IMR-90 (cell line): Measurements from ENCODE around the gene GRAMD1B. TPM values are rescaled to one million over a fixed set of nuclear protein-coding genes. Genes with fewer than 3 reads are reported as not detected.
A peak's percentile ranks its signal among the peaks of the same experiment; 100 is the strongest.

Experiments used
- ATAC-seq: fragments of 200-7000 bp; cut with Tn5 transposase; 2 replicates; pipeline ENCODE4 v1.9.1; 2020; ENCODE audit warnings: low read depth, mild to moderate bottlenecking, moderate library complexity
- BruUV-seq: library from RNA; stranded (reverse); fragments of 400-500 nt; replicated peaks from 2 replicates; lab custom pipeline; 2021; lab: Mats Ljungman, UMichigan
- CTCF ChIA-PET: fragments of 300-600 bp; formaldehyde crosslinking; extraction: SDS; loops from one replicate; lab custom pipeline; 2021; ENCODE audit warnings: antibody characterized with exemption; lab: Yijun Ruan, JAX
- POLR2A ChIA-PET: fragments of 300-600 bp; sonication (Branson Sonifier 250); formaldehyde crosslinking; loops from one replicate; lab custom pipeline; 2022; ENCODE audit warnings: antibody characterized with exemption; ENCODE audit not compliant: unreplicated experiment; lab: Charles Lee
- DNase-seq: peaks from one replicate; pipeline ENCODE4 v3.0.0; 2013
- H2AFZ ChIP-seq: replicated peaks from 2 replicates; pipeline ENCODE3; 2013; ENCODE audit warnings: low read length, mild to moderate bottlenecking; ENCODE audit not compliant: poor library complexity
- H2AK5ac ChIP-seq: 2 replicates; pipeline ENCODE4 v1.6.1; 2013; ENCODE audit warnings: low read depth, low read length, inconsistent platforms
- H2AK9ac ChIP-seq: replicated peaks from 2 replicates; pipeline ENCODE3; 2013; ENCODE audit warnings: mild to moderate bottlenecking, low read depth, low read length, moderate library complexity; ENCODE audit not compliant: poor library complexity
- H2BK120ac ChIP-seq: 2 replicates; pipeline ENCODE4 v1.6.1; 2013; ENCODE audit warnings: low read depth, low read length, inconsistent platforms
- H2BK15ac ChIP-seq: 3 replicates; pipeline ENCODE4 v1.6.1; 2013; ENCODE audit warnings: low read depth, low read length, inconsistent platforms
- H2BK20ac ChIP-seq: 2 replicates; pipeline ENCODE4 v1.6.1; 2013; ENCODE audit warnings: low read depth, mild to moderate bottlenecking, inconsistent platforms, low read length, moderate library complexity
- H2BK5ac ChIP-seq: 2 replicates; pipeline ENCODE4 v1.6.1; 2013; ENCODE audit warnings: mild to moderate bottlenecking, low read depth, low read length, inconsistent platforms; ENCODE audit not compliant: poor library complexity, severe bottlenecking
- H3K14ac ChIP-seq: replicated peaks from 2 replicates; pipeline ENCODE4 v1.6.1; 2013; ENCODE audit warnings: low read depth, low read length, inconsistent platforms
- H3K18ac ChIP-seq: 2 replicates; pipeline ENCODE4 v1.6.1; 2013; ENCODE audit warnings: low read depth, low read length, control low read depth
- H3K23ac ChIP-seq: 2 replicates; pipeline ENCODE4 v1.6.1; 2013; ENCODE audit warnings: low read depth, low read length, inconsistent platforms
- H3K27ac ChIP-seq: 2 replicates; pipeline ENCODE4 v1.5.1; 2013; ENCODE audit warnings: mild to moderate bottlenecking, control low read depth, low read length; ENCODE audit not compliant: insufficient read depth
- H3K27me3 ChIP-seq: 2 replicates; pipeline ENCODE4 v1.6.1; 2013; ENCODE audit warnings: low read length; ENCODE audit not compliant: control insufficient read depth, insufficient read depth
- H3K36me3 ChIP-seq: 2 replicates; pipeline ENCODE4 v1.6.1; 2013; ENCODE audit warnings: low read length, mixed read lengths; ENCODE audit not compliant: control insufficient read depth, insufficient read depth
- H3K4ac ChIP-seq: 2 replicates; pipeline ENCODE4 v1.6.1; 2013; ENCODE audit warnings: low read depth, low read length, inconsistent platforms
- H3K4me1 ChIP-seq: 2 replicates; pipeline ENCODE4 v1.6.1; 2013; ENCODE audit warnings: low read length, mixed read lengths; ENCODE audit not compliant: control insufficient read depth, insufficient read depth
- H3K4me2 ChIP-seq: 2 replicates; pipeline ENCODE4 v1.6.1; 2013; ENCODE audit warnings: low read depth, mild to moderate bottlenecking, control low read depth, low read length, moderate library complexity
- H3K4me3 ChIP-seq: 2 replicates; pipeline ENCODE4 v1.5.1; 2013; ENCODE audit warnings: low read depth, mild to moderate bottlenecking, control low read depth, low read length, moderate library complexity; ENCODE audit not compliant: insufficient read depth
- H3K56ac ChIP-seq: 2 replicates; pipeline ENCODE4 v1.6.1; 2013; ENCODE audit warnings: low read length, inconsistent platforms; ENCODE audit not compliant: insufficient read depth; ENCODE audit errors: extremely low read depth
- H3K79me1 ChIP-seq, 2 experiments: 2 replicates each; pipeline ENCODE4 v1.6.1; 2013; ENCODE audit warnings: low read length in 2 of 2, inconsistent platforms in 1 of 2, low read depth in 1 of 2
- H3K9ac ChIP-seq: 2 replicates; pipeline ENCODE4 v1.6.1; 2013; ENCODE audit warnings: low read depth, low read length, control low read depth
- H3K9me1 ChIP-seq: 2 replicates; pipeline ENCODE4 v1.6.1; 2013; ENCODE audit warnings: low read length, inconsistent platforms; ENCODE audit not compliant: insufficient read depth
- H3K9me3 ChIP-seq: 2 replicates; pipeline ENCODE4 v1.6.1; 2013; ENCODE audit warnings: low read length; ENCODE audit not compliant: control insufficient read depth, insufficient read depth
- H4K20me1 ChIP-seq: 2 replicates; pipeline ENCODE4 v1.6.1; 2013; ENCODE audit warnings: low read length, inconsistent platforms; ENCODE audit not compliant: insufficient read depth
- H4K5ac ChIP-seq: 2 replicates; pipeline ENCODE4 v1.6.1; 2013; ENCODE audit warnings: mild to moderate bottlenecking, low read depth, low read length, control low read depth
- H4K8ac ChIP-seq, 2 experiments: 2 replicates each; pipeline ENCODE4 v1.6.1; 2013; ENCODE audit warnings: low read depth in 2 of 2, low read length in 2 of 2, control low read depth in 1 of 2, inconsistent platforms in 1 of 2
- H4K91ac ChIP-seq: 2 replicates; pipeline ENCODE4 v1.6.1; 2013; ENCODE audit warnings: low read depth, low read length, inconsistent platforms; ENCODE audit not compliant: insufficient read depth
- BHLHE40 ChIP-seq: fragments of 150-350 bp; IDR thresholded peaks from 2 replicates; pipeline ENCODE4 v1.6.1; 2016; ENCODE audit warnings: mild to moderate bottlenecking, low read depth, low read length
- CEBPB ChIP-seq: IDR thresholded peaks from 2 replicates; pipeline ENCODE4 v1.6.1; 2012; ENCODE audit warnings: low read depth, low read length, improper control_type of control experiment
- CHD1 ChIP-seq: IDR thresholded peaks from 2 replicates; pipeline ENCODE4 v1.6.1; 2012; ENCODE audit warnings: low read depth, low read length, improper control_type of control experiment
- CTCF ChIP-seq: conservative IDR thresholded peaks from 2 replicates; pipeline ENCODE4 v1.5.1; 2012; ENCODE audit warnings: mild to moderate bottlenecking, low read depth, low read length, improper control_type of control experiment
- ELK1 ChIP-seq: fragments of 150-350 bp; IDR thresholded peaks from 2 replicates; pipeline ENCODE4 v1.6.1; 2016; ENCODE audit warnings: low read depth, mild to moderate bottlenecking, low read length, moderate library complexity, borderline replicate concordance
- FOS ChIP-seq: fragments of 150-350 bp; IDR thresholded peaks from 2 replicates; pipeline ENCODE4 v1.6.1; 2016; ENCODE audit warnings: low read depth, low read length
- MAFK ChIP-seq: IDR thresholded peaks from 2 replicates; pipeline ENCODE4 v1.6.1; 2012; ENCODE audit warnings: low read depth, low read length, improper control_type of control experiment
- MAZ ChIP-seq: IDR thresholded peaks from 2 replicates; pipeline ENCODE4 v1.6.1; 2012; ENCODE audit warnings: low read depth, mild to moderate bottlenecking, low read length, improper control_type of control experiment, moderate library complexity, borderline replicate concordance
- MXI1 ChIP-seq: IDR thresholded peaks from 2 replicates; pipeline ENCODE4 v1.6.1; 2012; ENCODE audit warnings: low read depth, mild to moderate bottlenecking, low read length, moderate library complexity, borderline replicate concordance
- NFE2L2 ChIP-seq: fragments of 150-350 bp; IDR thresholded peaks from 2 replicates; pipeline ENCODE4 v1.6.1; 2016; ENCODE audit warnings: low read depth, mild to moderate bottlenecking, low read length
- POLR2A ChIP-seq: IDR thresholded peaks from 2 replicates; pipeline ENCODE4 v1.6.1; 2012; ENCODE audit warnings: mild to moderate bottlenecking, low read depth, low read length
- RAD21 ChIP-seq: IDR thresholded peaks from 2 replicates; pipeline ENCODE4 v1.6.1; 2012; ENCODE audit warnings: low read length, improper control_type of control experiment
- RCOR1 ChIP-seq: IDR thresholded peaks from 2 replicates; pipeline ENCODE4 v1.6.1; 2012; ENCODE audit warnings: mild to moderate bottlenecking, low read length, improper control_type of control experiment; ENCODE audit not compliant: insufficient replicate concordance
- RFX5 ChIP-seq: IDR thresholded peaks from 2 replicates; pipeline ENCODE4 v1.8.0; 2012; ENCODE audit warnings: low read depth, mild to moderate bottlenecking, low read length, moderate library complexity
- SMC3 ChIP-seq: fragments of 150-350 bp; IDR thresholded peaks from 2 replicates; pipeline ENCODE4 v1.6.1; 2016; ENCODE audit warnings: low read depth, mild to moderate bottlenecking, antibody characterized with exemption, low read length, moderate library complexity
- USF2 ChIP-seq: fragments of 150-350 bp; IDR thresholded peaks from 2 replicates; pipeline ENCODE4 v1.6.1; 2017; ENCODE audit warnings: mild to moderate bottlenecking, antibody characterized with exemption, low read length, low read depth
- WGBS, 2 experiments: methylation state at CpG; one replicate each; pipeline versions ENCODE4 v1.1.5 to v1.1.7; 2013; ENCODE audit warnings: missing lambda C conversion rate in 2 of 2; ENCODE audit not compliant: insufficient read length in 1 of 2; ENCODE audit errors: extremely low coverage in 2 of 2; 5-methylcytosine and 5-hydroxymethylcytosine counted together
- dilution Hi-C: fragments of 300-500 bp; cut with HindIII; formaldehyde crosslinking; loops from one replicate; pipeline ENCODE4 v1.14.3; 2018; ENCODE audit warnings: low sequenced_read_pairs; ENCODE audit not compliant: unreplicated experiment
- in situ Hi-C: fragments of 300-500 bp; cut with MboI; formaldehyde crosslinking; loops from 3 replicates; pipeline ENCODE4 v1.14.3; 2019; ENCODE audit warnings: low sequenced_read_pairs, inconsistent platforms, mixed read lengths
- intact Hi-C: fragments of 100-400 bp; cut with micrococcal nuclease; formaldehyde crosslinking; loops from 2 replicates; pipeline ENCODE4 v1.10.0; 2022
- polyA plus RNA-seq, 3 experiments: library from polyadenylated mRNA; depleted of rRNA; stranded (reverse); fragments of >200 nt; gene quantifications; 2 replicates each; pipeline ENCODE4 v1.2.3, GENCODE V29; 2012; ENCODE audit warnings: low replicate concordance in 1 of 3
- total RNA-seq: library from RNA; depleted of rRNA; stranded (reverse); fragments of >200 nt; gene quantifications from 2 replicates; pipeline ENCODE4 v1.2.3, GENCODE V29; 2012

GRAMD1B gene
- total and polyA plus RNA-seq, 2 of the 4 experiments (the other 2 are of a cell fraction): 7.1 to 7.2 TPM

- Histone ChIP-seq H3K27me3 (peaks cover 30% of the 10 kb centered on the region), H3K4me2 (no peak overlapping the region), H3K4me1 (no peaks in the 10 kb centered on the region), H3K9me1 (no peaks in the 10 kb centered on the region), H3K14ac (no peak overlapping the region), H2BK20ac (no peak overlapping the region), H3K79me1 (no peaks in the 10 kb centered on the region), H3K27ac (no peak overlapping the region), H4K8ac (no peak overlapping the region), H3K23ac (no peak overlapping the region), H3K4ac (no peak overlapping the region), H4K91ac (no peak overlapping the region), H3K36me3 (no peaks in the 10 kb centered on the region), H2BK5ac (no peak overlapping the region), H3K4me3 (no peak overlapping the region), H3K18ac (no peak overlapping the region), H3K56ac (no peak overlapping the region), H4K20me1 (no peaks in the 10 kb centered on the region), H2BK120ac (no peak overlapping the region), H4K5ac (no peak overlapping the region), H2BK15ac (no peak overlapping the region), H3K9ac (no peak overlapping the region), H2AK5ac (no peak overlapping the region), H2AFZ (no peak overlapping the region), H3K9me3 (no peaks in the 10 kb centered on the region), H2AK9ac (peak overlapping the region; percentile 42)
- CTCF ChIA-PET: no interaction called here
- ATAC-seq: no peak
- BruUV-seq: no TSS peak
- no peak for DNase-seq
- POLR2A ChIA-PET: no interaction called here
- dilution Hi-C loops (no loop called here), in situ Hi-C loops (loop anchor here (5.0 kb wide), 1 partner anchor 62 kb away; no protein-coding TSS in a partner anchor), intact Hi-C loops (loop anchor here (10.0 kb wide), 1 partner anchor 419 kb away; no protein-coding TSS in a partner anchor)
- no peak for TF ChIP-seq BHLHE40
- no peak for TF ChIP-seq CHD1
- TF ChIP-seq CEBPB: no peak
- no peak for TF ChIP-seq RFX5
- no peak for TF ChIP-seq CTCF
- no peak for TF ChIP-seq ELK1
- no peak for TF ChIP-seq MXI1
- TF ChIP-seq SMC3: no peak
- TF ChIP-seq USF2: no peak
- no peak for TF ChIP-seq NFE2L2
- TF ChIP-seq MAZ: no peak
- TF ChIP-seq RAD21: no peak
- no peak for TF ChIP-seq RCOR1
- TF ChIP-seq MAFK: no peak
- TF ChIP-seq POLR2A: no peak
- no peak for TF ChIP-seq FOS
- 47% methylated on average over 3 of the region's 12 CpGs; no CpG with 5 or more reads in 1 of the 2 experiments for WGBS, 2 experiments
Observed at GRCh38 chr11:123645286-123645975, 215.4 kb downstream of the GRAMD1B start.
